GM18870 (cell line): ENCODE results near the gene SLC25A34.
A peak's percentile ranks its signal among the peaks of the same experiment; 100 is the strongest.
"Not testable (repeated sequence)": the region's sequence is repeated elsewhere in the genome, so short reads cannot be mapped to it uniquely, and the experiment has no call there.

Experiments
- ATAC-seq: cut with Tn5 transposase; IDR thresholded peaks from one replicate; pipeline ENCODE4 v1.9.1; 2021; ENCODE audit warnings: moderate library complexity; ENCODE audit not compliant: unreplicated experiment

The SLC25A34 gene

GRCh38 chr1:15736038-15736891 lies at the start of gene SLC25A34:
SLC25A34 (plus strand) TSS chr1:15736258; CDS start chr1:15736486, 228 bp downstream.
- no peak for ATAC-seq

- ATAC-seq: no peak
Observed at GRCh38 chr1:15687446-15687845, 48.6 kb upstream of the SLC25A34 start.

- no peak for ATAC-seq
Observed at GRCh38 chr1:15690317-15690716, 45.7 kb upstream of the SLC25A34 start.

GRCh38 chr1:15691434-15692032 lies 44.5 kb upstream of the SLC25A34 start:
- ATAC-seq: no peak

- ATAC-seq: no peak
Observed at GRCh38 chr1:15692121-15692682, 43.9 kb upstream of the SLC25A34 start.

GRCh38 chr1:15693371-15693770 lies 42.7 kb upstream of the SLC25A34 start:
- ATAC-seq: no peak

GRCh38 chr1:15696956-15697521 lies 39.0 kb upstream of the SLC25A34 start:
- peak; percentile 86 for ATAC-seq

GRCh38 chr1:15698201-15698600 lies 37.9 kb upstream of the SLC25A34 start:
- ATAC-seq: no peak

GRCh38 chr1:15699321-15699720 lies 36.7 kb upstream of the SLC25A34 start:
- ATAC-seq: not testable (repeated sequence)

GRCh38 chr1:15700508-15700907 lies 35.5 kb upstream of the SLC25A34 start:
- ATAC-seq: no peak

GRCh38 chr1:15701784-15702183 lies 34.3 kb upstream of the SLC25A34 start:
- no peak for ATAC-seq

- no peak for ATAC-seq
Observed at GRCh38 chr1:15702722-15703550, 33.1 kb upstream of the SLC25A34 start.

GRCh38 chr1:15703562-15703961 lies 32.5 kb upstream of the SLC25A34 start:
- no peak for ATAC-seq

- no peak for ATAC-seq
Observed at GRCh38 chr1:15704526-15705183, 31.4 kb upstream of the SLC25A34 start.

GRCh38 chr1:15705184-15705566 lies 30.9 kb upstream of the SLC25A34 start:
- no peak for ATAC-seq

GRCh38 chr1:15706751-15707150 lies 29.3 kb upstream of the SLC25A34 start:
- no peak for ATAC-seq

- ATAC-seq: no peak
Observed at GRCh38 chr1:15707239-15707925, 28.7 kb upstream of the SLC25A34 start.

- no peak for ATAC-seq
Observed at GRCh38 chr1:15708486-15709137, 27.4 kb upstream of the SLC25A34 start.

GRCh38 chr1:15709226-15709625 lies 26.8 kb upstream of the SLC25A34 start:
- ATAC-seq: no peak
